PC-9 (cell line): ENCODE measurements around the gene ACTL8. TPM values are rescaled to one million over a fixed set of nuclear protein-coding genes. Genes with fewer than 3 reads are reported as not detected.

Source experiments
- BruUV-seq: library from RNA; stranded (reverse); fragments of 400-500 nt; replicated peaks from 2 replicates; lab custom pipeline; 2021; lab: Mats Ljungman, UMichigan
- CTCF ChIA-PET: fragments of 300-600 bp; sonication (Branson Sonifier 250); formaldehyde crosslinking; loops from one replicate; lab custom pipeline; 2022; ENCODE audit warnings: antibody characterized with exemption; lab: Charles Lee
- POLR2A ChIA-PET: fragments of 300-600 bp; sonication (Branson Sonifier 250); formaldehyde crosslinking; loops from one replicate; lab custom pipeline; 2022; ENCODE audit warnings: antibody characterized with exemption; ENCODE audit not compliant: unreplicated experiment; lab: Charles Lee
- DNase-seq, 2 experiments: peaks; one replicate each; pipeline versions ENCODE4 v3.0.0 to v3.0.0-alpha.2; 2015 to 2022; ENCODE audit warnings: mixed read lengths in 1 of 2
- H2AFZ ChIP-seq: fragments of 200-600 bp; sonication (generic); 2 replicates; pipeline ENCODE4 v1.8.1; 2017; ENCODE audit warnings: antibody characterized with exemption
- H3F3A ChIP-seq: fragments of 200-600 bp; sonication (generic); 2 replicates; pipeline ENCODE4 v1.8.1; 2017; ENCODE audit warnings: antibody characterized with exemption, mild to moderate bottlenecking, low read depth; ENCODE audit not compliant: insufficient read depth
- H3K27ac ChIP-seq: fragments of 200-600 bp; sonication (generic); 2 replicates; pipeline ENCODE4 v1.6.1; 2016; ENCODE audit warnings: mixed run types
- H3K27me3 ChIP-seq: fragments of 200-600 bp; sonication (generic); 2 replicates; pipeline ENCODE4 v1.6.1; 2016; ENCODE audit warnings: low read depth, mixed run types; ENCODE audit not compliant: insufficient read depth
- H3K36me3 ChIP-seq: fragments of 200-600 bp; sonication (generic); 2 replicates; pipeline ENCODE4 v1.6.1; 2016; ENCODE audit warnings: low read depth, mixed run types
- H3K4me1 ChIP-seq: fragments of 200-600 bp; sonication (generic); replicated peaks from 2 replicates; pipeline ENCODE4 v1.6.1; 2016; ENCODE audit warnings: mixed run types; ENCODE audit not compliant: insufficient read depth
- H3K4me2 ChIP-seq: fragments of 200-600 bp; sonication (generic); 2 replicates; pipeline ENCODE4 v1.6.1; 2017; ENCODE audit warnings: mixed run types
- H3K4me3 ChIP-seq: fragments of 200-600 bp; sonication (generic); 2 replicates; pipeline ENCODE4 v1.6.1; 2016; ENCODE audit warnings: mixed run types
- H3K79me2 ChIP-seq: fragments of 200-600 bp; sonication (generic); 2 replicates; pipeline ENCODE4 v1.6.1; 2017; ENCODE audit warnings: low read depth, mixed run types
- H3K9me2 ChIP-seq: fragments of 200-600 bp; sonication (generic); 2 replicates; pipeline ENCODE4 v1.8.1; 2017; ENCODE audit warnings: mild to moderate bottlenecking; ENCODE audit not compliant: insufficient read depth
- H3K9me3 ChIP-seq: fragments of 200-600 bp; sonication (generic); 2 replicates; pipeline ENCODE4 v1.8.1; 2016; ENCODE audit warnings: low read depth; ENCODE audit not compliant: insufficient read depth
- H4K20me1 ChIP-seq: fragments of 200-600 bp; sonication (generic); 2 replicates; pipeline ENCODE4 v1.8.1; 2017; ENCODE audit not compliant: insufficient read depth
- CTCF ChIP-seq: fragments of 200-600 bp; sonication (generic); conservative IDR thresholded peaks from 2 replicates; pipeline ENCODE4 v1.6.1; 2017; ENCODE audit warnings: mixed run types, antibody characterized with exemption, mild to moderate bottlenecking, moderate library complexity
- EZH2 ChIP-seq: fragments of 200-600 bp; sonication (generic); IDR thresholded peaks from 2 replicates; pipeline ENCODE4 v1.8.0; 2017; ENCODE audit warnings: antibody characterized with exemption, low read depth
- intact Hi-C: fragments of 100-400 bp; cut with micrococcal nuclease; formaldehyde crosslinking; loops from one replicate; pipeline ENCODE4 v1.10.0; 2022; ENCODE audit not compliant: unreplicated experiment
- total RNA-seq: library from RNA; stranded (reverse); gene quantifications from 2 replicates; pipeline ENCODE4 v1.2.3, GENCODE V29; 2021

Gene ACTL8
- total RNA-seq, 1 experiment from 2014 or later = 0.68 TPM

GRCh38 chr1:17875882-17876280, 120.7 kb downstream of the ACTL8 start:
- Histone ChIP-seq H3K4me1 (peaks cover 16% of the 10 kb centered on the region), H3K27me3 (no peaks in the 10 kb centered on the region), H2AFZ (no peak overlapping the region), H3K27ac (no peak overlapping the region), H3K9me3 (no peaks in the 10 kb centered on the region), H4K20me1 (no peaks in the 10 kb centered on the region), H3K79me2 (no peaks in the 10 kb centered on the region), H3K36me3 (no peaks in the 10 kb centered on the region), H3K4me3 (no peak overlapping the region), H3K4me2 (no peak overlapping the region), H3F3A (no peaks in the 10 kb centered on the region), H3K9me2 (no peaks in the 10 kb centered on the region)
- ChIA-PET POLR2A (no interaction called here), CTCF (no interaction called here)
- no peak for TF ChIP-seq EZH2
- TF ChIP-seq CTCF = no peak
- BruUV-seq = no TSS peak
- no peak for DNase-seq
- intact Hi-C loops = no loop called here

Other genes with a start within 250 kb of the ACTL8 start
- gene ARHGEF10L, start 215.6 kb upstream of the ACTL8 start, total RNA-seq = 21.6 and 25.4 TPM in 2 replicates